HG02642 (cell line): ENCODE results near the gene AIFM3.
"Not testable (repeated sequence)": the region's sequence is repeated elsewhere in the genome, so short reads cannot be mapped to it uniquely, and the experiment has no call there.

Source experiments
- ATAC-seq: cut with Tn5 transposase; IDR thresholded peaks from one replicate; pipeline ENCODE4 v1.9.1; 2021; ENCODE audit warnings: mild to moderate bottlenecking; ENCODE audit not compliant: unreplicated experiment, poor library complexity

The AIFM3 gene

DNA sequence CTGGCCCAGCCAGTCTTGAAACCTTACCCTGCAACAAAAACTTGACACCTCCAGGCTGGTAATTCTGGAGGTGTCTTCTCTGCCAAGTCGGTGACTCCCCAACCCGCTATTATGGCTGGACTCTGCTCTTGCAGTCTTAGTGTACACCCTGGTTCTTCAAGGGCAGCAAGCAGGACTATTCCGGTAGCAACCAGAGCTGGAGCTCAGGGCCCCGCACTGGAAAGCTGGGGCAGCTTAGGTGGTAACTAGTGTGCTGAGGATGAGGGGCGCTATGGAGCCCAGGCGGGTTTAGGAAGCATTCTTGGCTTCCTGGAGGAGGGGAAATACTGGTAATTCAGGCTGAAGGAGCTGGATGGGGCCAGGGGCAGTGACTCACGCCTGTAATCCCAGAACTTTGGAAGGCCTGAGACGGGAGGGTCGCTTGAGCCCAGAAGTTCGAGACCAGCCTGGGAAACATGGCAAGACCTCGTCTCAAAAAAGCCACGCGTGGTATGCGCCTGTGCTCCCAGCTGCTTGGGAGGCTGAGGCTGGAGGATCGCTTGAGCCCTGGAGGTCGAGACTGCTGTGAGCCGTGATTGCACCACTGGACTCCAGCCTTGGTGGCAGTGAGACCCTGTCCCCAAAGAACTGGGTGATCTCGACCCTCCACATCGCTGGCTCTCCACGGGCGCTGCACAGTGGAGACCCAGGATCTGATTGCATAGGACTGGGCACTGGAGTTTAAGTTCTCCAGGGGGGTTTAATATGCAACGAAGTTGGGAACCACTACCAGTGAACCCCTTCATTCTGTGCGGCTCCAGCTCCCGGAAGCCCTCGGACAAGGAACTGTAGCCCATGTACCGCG lies 10.6 kb upstream of the AIFM3 start:
- no peak for ATAC-seq

DNA sequence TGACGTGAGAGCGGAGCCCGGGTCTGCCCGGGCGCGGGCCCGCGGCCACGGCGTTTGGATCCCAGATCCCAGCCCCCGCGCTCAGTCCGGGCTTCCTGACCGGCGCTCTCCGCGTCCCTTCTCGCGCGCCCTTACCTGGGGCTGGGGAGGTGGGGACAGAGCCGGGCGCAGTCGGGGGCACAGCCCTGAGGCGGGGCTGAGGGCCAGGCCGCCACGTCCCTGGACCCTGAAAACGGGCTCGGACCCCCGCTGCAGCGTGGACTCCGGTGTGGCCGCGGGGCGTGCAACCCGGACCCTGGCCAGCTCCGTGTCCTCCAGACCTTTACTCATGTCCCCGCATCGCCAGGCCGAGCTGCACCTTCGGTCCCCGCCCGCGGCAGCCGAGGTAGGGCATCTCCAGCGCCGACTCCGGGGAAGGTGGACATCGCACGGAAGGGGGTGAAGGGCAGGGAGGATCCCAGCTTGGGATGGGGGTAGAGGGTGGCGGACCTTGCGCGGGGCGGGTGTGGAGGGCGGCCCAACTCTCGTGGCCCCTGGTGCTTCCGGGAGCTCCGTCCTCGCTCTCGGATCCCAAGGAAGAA lies 9.9 kb upstream of the AIFM3 start:
- ATAC-seq: no peak

DNA sequence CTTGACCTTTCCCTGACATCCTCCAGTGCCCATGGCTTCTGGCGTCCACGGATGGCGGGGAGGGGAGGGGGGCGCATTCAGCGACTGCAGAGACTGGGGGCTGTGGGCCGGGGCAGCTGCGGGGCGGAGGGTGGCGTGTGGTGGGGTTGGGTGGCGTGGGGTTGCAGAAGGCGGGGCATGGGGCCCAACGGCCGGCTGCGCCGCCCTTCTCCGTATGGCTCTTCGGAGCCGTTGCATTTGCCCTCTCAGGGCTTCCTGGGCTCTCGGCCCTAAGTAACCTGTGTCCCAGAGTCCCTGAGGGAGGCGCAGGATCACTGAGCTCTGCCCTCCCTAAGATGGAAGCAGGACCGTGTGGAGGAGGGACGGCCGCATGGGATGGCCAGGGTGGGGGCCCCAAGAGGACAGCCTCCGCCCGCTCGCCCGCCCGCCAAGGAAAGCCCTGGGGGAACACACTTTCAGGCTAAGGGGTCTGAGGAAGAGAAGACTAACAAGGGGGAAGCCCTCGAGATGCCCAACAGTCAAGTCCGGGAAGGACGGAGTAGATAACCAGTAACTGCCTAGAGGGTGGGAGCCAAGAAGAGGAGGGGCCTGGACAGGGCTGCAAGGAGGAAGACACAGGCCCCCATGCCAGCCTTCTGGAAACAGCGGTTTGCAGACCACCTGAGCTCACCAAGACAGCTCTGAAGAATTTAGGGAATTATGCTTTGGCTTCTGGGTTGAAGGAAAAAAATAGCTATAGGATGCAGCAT lies 9.2 kb upstream of the AIFM3 start:
- ATAC-seq: no peak

DNA sequence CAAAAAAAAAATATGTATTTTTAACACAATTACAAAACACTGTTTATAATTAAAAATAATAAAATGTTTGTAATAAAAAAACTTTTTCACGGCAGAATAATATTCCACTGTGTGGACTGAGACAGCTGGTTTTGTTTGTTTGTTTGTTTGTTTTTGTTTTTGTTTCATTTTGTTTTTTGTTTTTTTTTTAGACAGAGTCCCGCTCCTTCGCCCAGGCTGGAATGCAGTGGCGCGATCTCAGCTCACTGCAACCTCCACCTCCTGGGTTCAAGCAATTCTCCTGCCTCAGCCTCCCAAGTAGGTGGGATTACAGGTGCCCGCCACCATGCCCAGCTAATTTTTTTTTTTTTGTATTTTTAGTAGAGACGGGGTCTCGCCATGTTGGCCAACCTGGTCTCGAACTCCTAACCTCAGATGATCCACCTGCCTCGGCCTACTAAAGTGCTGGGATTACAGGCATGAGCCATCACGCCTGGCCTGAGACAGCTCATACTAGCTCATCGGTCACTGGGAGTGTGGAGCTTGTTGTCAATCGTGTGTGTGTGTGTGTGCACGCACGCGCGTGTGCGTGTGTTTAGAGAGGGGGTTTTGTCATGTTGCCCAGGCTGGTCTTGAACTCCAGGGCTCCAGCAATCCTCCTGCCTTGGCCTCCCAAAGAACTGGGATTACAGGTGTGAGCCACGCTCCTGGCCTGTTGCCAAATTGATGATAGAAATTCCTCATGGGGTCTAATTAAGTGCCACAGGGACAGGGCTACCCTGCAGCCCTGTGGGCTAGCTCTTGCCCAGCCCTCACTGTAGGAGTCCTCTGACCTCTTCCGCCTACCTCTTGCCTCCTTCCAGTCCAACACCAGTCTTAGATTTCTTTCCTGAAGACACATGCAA lies 7.2 kb upstream of the AIFM3 start:
- no peak for ATAC-seq

DNA sequence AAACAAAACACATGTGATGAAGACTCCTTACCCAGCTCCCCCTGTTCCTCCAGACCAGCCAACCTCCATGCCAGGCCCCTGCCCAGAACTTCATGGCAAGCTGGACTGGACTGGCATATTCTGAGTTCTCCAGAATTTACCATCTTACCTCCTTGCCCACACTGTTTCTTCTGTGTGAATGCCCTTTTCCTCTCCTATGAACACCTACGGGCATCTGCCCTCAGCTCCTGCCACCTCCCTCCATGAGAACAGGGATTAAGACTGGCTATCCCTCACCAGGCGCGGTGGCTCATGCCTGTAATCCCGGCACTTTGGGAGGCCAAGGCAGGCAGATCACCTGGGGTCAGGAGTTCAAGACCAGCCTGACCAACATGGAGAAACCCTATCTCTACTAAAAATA lies 6.4 kb upstream of the AIFM3 start:
- no peak for ATAC-seq

DNA sequence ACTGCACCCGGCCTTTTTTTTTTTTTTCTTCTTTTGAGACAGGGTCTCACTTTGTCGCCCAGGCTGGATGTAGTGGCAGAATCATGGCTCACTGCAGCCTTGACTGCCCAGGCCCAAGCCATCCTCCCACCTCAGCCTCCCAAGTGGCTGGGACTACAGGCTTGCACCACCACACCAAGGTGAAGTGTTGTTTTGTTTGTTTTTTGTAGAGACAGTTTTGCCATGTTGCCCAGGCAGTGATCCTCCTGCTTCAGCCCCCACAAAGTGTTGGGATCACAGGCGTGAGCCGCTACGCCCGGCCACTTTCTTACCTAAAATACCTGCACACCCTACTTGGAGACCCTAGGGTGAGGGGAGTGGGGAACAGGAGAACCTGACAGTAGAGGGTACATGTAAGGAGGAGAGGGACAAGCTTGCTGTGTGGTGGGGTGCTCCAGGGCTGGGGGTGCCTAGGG lies 4.5 kb upstream of the AIFM3 start:
- no peak for ATAC-seq

DNA sequence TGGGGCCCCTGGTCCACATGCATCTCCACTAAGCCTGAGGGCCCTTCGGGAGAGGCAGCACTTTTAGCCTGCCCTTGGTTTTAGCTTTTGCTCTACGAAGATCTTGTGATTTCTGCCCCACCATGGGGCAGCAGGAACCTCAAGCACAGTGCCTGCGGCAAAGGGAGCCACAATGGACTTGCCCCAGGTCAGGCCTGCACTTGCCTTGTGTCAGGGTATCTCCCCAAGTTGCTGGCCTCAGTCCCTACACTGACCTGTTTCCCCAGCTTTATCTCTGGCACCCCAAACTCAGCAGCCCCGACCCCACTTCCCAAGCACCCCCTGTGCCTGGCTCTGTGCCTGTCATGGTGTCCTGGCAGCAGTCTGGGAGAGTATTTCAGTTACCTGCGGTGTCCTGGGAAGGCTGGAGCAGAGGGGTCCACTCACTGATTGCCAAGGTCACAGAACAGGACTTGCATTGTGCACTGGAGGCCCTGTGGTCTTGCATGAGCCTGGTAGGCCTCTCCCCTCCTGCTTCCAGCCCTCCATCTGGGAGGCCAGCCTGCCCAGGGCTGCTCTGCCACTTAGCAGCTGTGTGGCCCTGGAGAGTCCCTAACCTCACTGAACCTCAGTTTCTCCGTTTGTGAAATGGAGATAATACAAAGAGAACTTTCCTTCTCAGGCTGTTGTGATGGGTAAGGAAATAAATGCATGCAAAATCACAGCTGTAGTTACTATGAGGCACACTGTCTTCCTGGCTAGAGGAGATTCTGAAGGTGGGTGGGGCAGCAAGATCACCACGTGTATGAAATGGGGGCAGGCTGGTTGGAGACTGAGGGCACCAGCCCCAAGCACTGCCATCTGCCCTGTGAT lies 3.6 kb upstream of the AIFM3 start:
- ATAC-seq: no peak

DNA sequence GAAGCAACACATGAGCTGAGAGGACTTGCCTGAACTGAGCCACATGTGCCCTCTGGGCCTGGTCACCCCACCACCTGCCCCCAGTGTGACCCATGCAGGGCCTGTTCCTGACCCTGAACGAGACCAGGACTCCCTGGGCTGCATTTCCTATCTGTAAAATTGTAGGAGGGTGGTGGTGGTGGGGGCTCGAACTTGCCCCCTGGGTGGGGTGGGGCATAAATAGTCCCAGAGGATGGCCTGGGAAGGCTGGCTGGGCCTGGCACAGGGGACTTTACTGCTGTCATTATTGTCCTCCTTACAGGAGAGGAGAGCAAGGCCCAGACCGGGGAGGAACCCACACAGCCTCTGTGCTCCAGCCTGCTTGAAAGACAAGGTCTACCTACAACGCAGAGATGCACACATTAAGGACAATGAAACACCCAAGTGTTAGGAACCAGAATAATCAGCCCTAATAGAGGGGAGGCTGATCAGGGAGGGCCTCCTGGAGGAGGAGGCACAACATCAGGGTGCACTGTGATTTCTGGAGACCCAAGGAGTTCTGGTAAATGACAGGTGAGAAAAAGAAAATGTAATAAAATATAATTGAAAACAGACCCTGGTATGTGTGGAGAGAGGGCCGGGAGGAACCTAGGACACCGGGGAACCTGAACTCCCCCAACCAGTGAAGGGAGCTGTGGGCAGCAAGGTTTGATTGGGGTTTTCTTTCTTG lies 2.8 kb upstream of the AIFM3 start:
- ATAC-seq: no peak

DNA sequence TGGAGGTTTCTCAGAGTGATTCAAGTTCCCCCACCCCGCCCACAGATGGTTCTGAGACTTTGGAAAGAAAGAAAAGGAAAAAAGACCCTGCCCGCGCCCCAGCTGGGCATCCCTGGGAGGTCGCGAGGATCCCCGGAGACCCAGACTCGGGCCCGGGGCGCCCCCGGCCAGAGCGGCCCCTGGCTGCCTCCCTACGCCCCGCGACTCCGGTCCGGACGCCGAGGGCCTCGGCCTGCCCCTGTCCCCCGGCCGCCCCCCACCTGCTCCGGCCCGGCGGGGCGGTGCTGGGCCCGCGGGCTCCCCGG lies 2.3 kb upstream of the AIFM3 start:
- ATAC-seq: no peak

DNA sequence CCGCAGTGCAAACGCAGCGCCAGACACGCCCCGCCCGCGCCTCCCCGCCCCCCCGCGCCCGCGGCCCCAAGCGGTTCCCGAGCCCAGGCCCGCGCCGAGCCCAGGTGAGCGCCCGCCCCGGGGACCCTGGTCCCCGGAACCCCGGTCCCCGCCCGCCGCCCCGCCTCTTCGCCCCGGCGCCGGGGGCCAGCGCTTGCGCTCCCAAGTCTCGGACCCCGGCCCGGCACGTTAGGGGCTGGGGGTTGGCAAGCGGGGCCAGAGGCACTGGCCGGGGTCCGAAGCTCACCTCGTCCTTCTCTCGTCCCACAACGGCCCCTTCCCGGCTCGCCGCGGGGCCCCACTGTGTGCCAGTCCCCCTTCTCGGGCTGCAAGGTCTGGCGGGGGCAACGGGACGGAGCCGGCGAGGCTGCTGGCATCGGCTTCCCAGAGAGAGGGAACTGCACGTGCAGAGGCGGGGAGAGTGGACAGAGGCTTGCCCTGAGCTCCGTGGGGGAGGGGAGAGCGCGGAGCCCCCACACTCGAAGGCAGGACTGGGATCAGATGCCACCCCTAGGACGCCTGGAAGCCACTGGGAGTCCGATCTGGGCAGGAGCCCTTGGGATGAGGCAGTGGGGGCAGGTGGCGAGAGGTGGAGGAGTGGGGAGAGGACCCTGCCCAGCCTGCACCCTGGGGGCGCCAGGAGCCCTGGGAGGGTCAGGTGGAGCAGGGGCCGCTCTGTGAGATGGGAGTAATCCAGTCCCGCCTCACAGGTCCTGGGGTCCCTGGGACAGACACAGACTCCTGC lies 1.8 kb upstream of the AIFM3 start:
- ATAC-seq: no peak

DNA sequence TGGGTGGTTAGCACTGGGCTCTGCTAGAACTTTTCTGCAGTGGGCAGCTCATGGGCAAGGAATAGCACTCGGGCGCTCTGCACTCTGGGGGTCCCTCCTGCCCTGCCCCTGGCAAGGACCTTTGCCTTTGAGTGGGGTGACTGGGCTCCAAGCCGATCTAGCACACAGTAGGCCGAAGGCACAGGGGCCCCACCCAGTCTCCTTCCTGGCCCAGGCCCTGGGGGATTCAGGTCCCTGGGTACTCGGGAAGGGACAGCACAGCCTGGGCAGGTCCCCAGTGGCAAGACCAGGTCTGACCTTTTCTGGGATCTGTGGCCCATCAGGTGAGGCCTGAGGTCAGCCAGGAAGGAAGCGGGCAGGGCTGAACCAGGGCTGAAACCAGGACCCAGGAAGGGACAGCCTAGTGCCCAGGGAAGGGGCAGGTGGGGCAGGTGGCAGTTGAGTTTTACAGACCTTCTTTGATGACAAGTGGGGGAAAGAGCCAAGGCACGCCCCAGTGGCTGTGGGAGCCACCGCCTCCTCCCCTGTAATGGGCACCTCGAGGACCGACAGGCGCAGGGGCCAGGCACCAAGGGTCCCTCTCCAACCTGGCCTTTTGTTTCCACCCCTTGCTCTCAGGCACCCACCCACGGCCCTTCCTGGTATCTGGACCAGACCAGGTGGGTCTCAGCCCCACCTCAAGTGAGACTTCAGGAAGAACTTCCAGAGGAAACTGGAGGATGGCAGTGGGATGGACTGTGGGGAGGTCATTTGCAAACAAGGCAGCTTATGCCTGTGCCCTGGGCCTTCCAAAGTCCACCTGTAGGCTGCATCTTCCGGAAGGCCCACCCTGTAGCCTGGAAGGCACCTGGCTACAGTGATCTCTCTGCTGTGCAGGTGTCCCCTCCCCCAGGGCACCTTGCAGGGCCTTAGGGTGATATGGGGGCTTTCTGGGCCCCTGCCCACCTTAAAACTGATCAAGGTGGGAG lies 883 bp upstream of the AIFM3 start:
- ATAC-seq: no peak

DNA sequence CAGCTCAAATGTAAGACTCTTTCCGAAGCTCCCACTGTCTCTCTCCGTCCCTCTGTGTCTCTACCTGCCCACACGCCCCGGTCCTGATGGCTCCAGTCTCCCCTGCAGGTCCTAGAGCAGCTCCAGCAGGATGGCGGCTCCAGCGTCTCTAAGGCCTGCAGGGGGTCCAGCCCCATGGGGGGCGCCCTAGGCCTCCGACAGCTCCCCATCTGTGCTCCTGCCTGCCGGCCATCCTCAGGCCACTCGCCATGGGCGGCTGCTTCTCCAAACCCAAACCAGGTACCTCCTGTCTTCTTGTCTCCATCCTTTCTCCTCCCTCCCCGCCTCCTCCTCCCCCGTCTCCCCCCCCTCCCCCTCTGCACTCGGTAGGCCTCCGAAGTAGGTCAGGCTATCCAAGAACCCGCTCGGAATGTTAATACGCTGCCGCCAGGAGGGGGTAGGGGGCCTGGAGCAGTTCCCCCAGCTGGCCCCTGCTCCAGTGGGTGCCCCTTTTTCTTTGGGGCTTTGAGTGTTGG lies 699 bp downstream of the AIFM3 start:
- ATAC-seq: no peak

DNA sequence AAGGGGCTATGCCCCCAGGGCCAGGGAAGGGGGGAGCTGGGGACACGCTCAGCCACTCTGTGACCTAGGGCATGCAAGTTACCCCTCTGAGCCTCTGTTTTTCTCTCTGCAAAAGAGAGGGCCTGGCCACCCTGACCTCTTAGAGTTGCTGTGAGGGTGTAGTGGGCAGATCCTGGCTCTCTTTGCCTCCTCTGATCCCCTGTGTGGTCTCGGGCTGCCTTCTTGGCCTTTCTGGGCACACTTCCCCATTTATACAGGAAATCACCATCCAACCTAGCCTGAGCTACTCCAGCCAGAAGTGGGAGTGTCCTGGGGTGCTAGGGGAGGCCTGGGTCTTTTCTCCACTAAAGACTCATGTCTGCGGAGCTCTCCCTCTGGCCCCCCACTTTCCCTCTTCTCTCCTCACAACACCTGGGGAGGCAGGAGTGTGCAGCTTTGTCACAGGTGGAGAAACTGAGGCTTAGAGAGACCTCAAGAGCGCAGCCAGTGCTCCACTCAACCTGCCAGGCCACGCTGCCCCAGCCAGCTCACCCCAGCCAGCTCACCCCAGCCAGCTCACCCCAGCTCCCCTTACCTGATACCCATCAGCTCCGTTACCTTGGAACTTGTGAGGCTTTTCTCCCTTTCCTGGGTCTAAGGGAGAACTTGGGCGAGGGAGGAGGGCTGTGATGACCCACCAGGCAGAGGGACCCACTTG lies 1.4 kb downstream of the AIFM3 start:
- no peak for ATAC-seq

DNA sequence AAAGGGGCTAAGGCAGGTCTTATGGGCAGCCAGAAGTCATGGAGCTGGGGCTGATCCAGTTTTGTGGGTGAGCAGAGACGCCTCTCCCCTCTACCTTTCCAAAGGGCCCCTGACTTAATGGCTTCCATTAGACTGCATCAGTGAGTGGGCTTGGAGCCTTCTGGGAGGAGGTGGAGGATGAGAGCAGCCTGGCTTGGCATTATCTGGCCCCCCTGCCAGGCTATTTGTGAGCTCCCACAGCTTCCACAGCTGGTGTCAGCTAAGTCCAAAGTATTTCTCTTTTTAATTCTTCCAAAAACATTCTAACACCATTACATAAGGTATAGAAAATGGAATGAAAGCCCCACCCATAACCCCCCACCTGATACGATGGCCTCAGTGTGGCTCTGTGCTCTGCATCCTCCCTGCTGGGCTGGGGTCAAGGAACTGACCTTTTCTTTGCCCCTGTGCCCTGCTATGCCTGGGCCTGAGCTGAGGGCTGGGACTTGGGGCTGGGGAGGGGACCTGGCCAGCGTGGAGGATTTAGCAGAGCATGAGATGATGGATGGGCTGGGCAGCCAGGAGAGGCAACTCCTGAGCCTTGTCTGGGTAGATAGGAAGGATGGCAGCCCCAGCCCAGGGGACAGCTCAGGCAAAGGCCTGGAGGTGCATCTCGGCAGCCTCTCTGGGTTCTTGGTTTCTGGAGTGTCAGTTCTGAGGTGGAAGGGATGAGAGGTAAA lies 4.0 kb downstream of the AIFM3 start:
- ATAC-seq: no peak

DNA sequence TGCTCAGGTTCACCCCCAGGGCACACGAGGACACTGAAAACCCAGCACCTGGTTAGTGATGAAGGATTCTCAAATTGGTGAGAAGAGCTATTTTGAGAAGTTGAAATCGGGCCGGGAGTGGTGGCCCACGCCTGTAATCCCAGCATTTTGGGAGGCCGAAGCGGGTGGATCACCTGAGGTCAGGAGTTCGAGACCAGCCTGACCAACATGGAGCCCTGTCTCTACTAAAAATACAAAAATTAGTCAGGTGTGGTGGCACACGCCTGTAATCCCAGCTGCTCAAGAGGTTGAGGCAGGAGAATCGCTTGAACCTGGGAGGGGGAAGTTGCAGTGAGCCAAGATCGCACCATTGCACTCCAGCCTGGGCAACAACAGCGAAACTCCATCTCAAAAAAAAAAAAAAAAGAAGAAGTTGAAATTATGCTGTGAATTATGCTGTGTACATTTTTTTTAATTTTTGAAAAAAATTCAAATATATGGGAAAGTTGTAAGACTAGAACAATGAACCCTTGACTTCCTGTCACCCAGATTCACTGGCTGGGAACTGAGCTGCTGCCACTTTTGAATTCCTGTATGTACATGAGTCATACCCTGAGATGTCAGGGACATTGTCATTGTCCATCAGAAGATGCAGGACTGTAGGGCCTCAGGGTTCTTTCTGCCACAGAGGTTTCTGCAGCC lies 5.1 kb downstream of the AIFM3 start:
- ATAC-seq: not testable (repeated sequence)
